WTC11 (cell line): ENCODE data around the gene CRX. TPM values are rescaled to one million over a fixed set of nuclear protein-coding genes. Genes with fewer than 3 reads are reported as not detected.
A peak's percentile ranks its signal among the peaks of the same experiment; 100 is the strongest.
"Not testable (repeated sequence)": the region's sequence is repeated elsewhere in the genome, so short reads cannot be mapped to it uniquely, and the experiment has no call there.

Experiments used
- ATAC-seq: fragments of 200-7000 bp; cut with Tn5 transposase; 2 replicates; pipeline ENCODE4 v1.10.0; 2021; ENCODE audit warnings: mild to moderate bottlenecking, moderate library complexity
- CTCF ChIA-PET: fragments of 300-600 bp; sonication (Branson Sonifier 250); formaldehyde crosslinking; loops from one replicate; lab custom pipeline; 2021; ENCODE audit warnings: antibody characterized with exemption; lab: Charles Lee
- POLR2A ChIA-PET: fragments of 350-600 bp; sonication (Branson Sonifier 250); formaldehyde crosslinking; loops from one replicate; lab custom pipeline; 2021; ENCODE audit warnings: antibody characterized with exemption; lab: Charles Lee
- DNase-seq: peaks from one replicate; pipeline ENCODE4 v3.0.0; 2021; ENCODE audit warnings: low spot score
- H3K27ac Mint-ChIP-seq: 2 replicates; pipeline ENCODE4 v1.8.0; 2021; ENCODE audit warnings: mixed read lengths
- H3K27me3 Mint-ChIP-seq: 2 replicates; pipeline ENCODE4 v1.8.0; 2021; ENCODE audit warnings: low read depth, mild to moderate bottlenecking, moderate library complexity, mixed read lengths
- H3K36me3 Mint-ChIP-seq: 2 replicates; pipeline ENCODE4 v1.8.0; 2021; ENCODE audit warnings: mixed read lengths
- H3K4me1 Mint-ChIP-seq: 2 replicates; pipeline ENCODE4 v1.8.0; 2022; ENCODE audit warnings: mixed read lengths
- H3K4me3 Mint-ChIP-seq: 2 replicates; pipeline ENCODE4 v1.8.0; 2021; ENCODE audit warnings: mild to moderate bottlenecking, moderate library complexity, mixed read lengths
- H3K9me3 Mint-ChIP-seq: 2 replicates; pipeline ENCODE4 v1.8.0; 2021; ENCODE audit warnings: mixed read lengths
- AR ChIP-seq: fragments of 250-450 bp; sonication (Bioruptor Pico); IDR thresholded peaks from 2 replicates; pipeline ENCODE4 v1.9.0; 2021; ENCODE audit warnings: mild to moderate bottlenecking
- CBFB ChIP-seq: sonication (generic); formaldehyde crosslinking; IDR thresholded peaks from 2 replicates; pipeline ENCODE4 v1.8.1; 2022; ENCODE audit warnings: mild to moderate bottlenecking, low read depth, missing genetic modification reagents
- ERG ChIP-seq: fragments of 250-450 bp; sonication (Bioruptor Pico); IDR thresholded peaks from 2 replicates; pipeline ENCODE4 v1.8.0; 2021; ENCODE audit warnings: mild to moderate bottlenecking
- FOXP1 ChIP-seq: sonication (generic); formaldehyde crosslinking; IDR thresholded peaks from 2 replicates; pipeline ENCODE4 v1.8.0; 2022; ENCODE audit warnings: missing genetic modification reagents, mild to moderate bottlenecking, moderate library complexity, borderline replicate concordance
- FOXP4 ChIP-seq: sonication (generic); formaldehyde crosslinking; IDR thresholded peaks from 2 replicates; pipeline ENCODE4 v1.8.0; 2022; ENCODE audit warnings: mild to moderate bottlenecking, missing genetic modification reagents
- GTF2I ChIP-seq: fragments of 250-450 bp; sonication (Bioruptor Pico); conservative IDR thresholded peaks from 2 replicates; pipeline ENCODE4 v1.4.0; 2021; ENCODE audit warnings: mild to moderate bottlenecking
- JAZF1 ChIP-seq: fragments of 250-450 bp; sonication (Bioruptor Pico); IDR thresholded peaks from 2 replicates; pipeline ENCODE4 v1.9.0; 2021; ENCODE audit warnings: moderate library complexity, mild to moderate bottlenecking, inconsistent platforms
- MXD4 ChIP-seq: fragments of 250-450 bp; sonication (Bioruptor Pico); IDR thresholded peaks from 2 replicates; pipeline ENCODE4 v1.8.0; 2021; ENCODE audit warnings: mild to moderate bottlenecking, moderate library complexity, borderline replicate concordance
- MYBL2 ChIP-seq: sonication (generic); formaldehyde crosslinking; IDR thresholded peaks from 2 replicates; pipeline ENCODE4 v1.8.1; 2023; ENCODE audit warnings: mild to moderate bottlenecking, moderate library complexity, missing genetic modification reagents
- NFE2L1 ChIP-seq: sonication (generic); formaldehyde crosslinking; IDR thresholded peaks from 2 replicates; pipeline ENCODE4 v1.8.1; 2023; ENCODE audit warnings: missing genetic modification reagents
- PRDM15 ChIP-seq: sonication (generic); formaldehyde crosslinking; IDR thresholded peaks from 2 replicates; pipeline ENCODE4 v1.8.0; 2022; ENCODE audit warnings: missing genetic modification reagents
- ZNF232 ChIP-seq: sonication (generic); formaldehyde crosslinking; IDR thresholded peaks from 2 replicates; pipeline ENCODE4 v1.8.0; 2022; ENCODE audit warnings: mild to moderate bottlenecking, missing genetic modification reagents
- ZNF317 ChIP-seq: sonication (generic); formaldehyde crosslinking; IDR thresholded peaks from 2 replicates; pipeline ENCODE4 v1.8.1; 2023; ENCODE audit warnings: low read depth, mild to moderate bottlenecking, moderate library complexity, missing genetic modification reagents, borderline replicate concordance
- total RNA-seq: library from RNA; stranded (reverse); gene quantifications from 3 replicates; pipeline ENCODE4 v1.2.3, GENCODE V29; 2021

CRX gene
- total RNA-seq, 1 experiment from 2014 or later, result 0.17 TPM

GRCh38 chr19:47813995-47814328, 7.8 kb upstream of the CRX start (continued):
- no peak for TF ChIP-seq FOXP4
- TF ChIP-seq MYBL2 (CRISPR knock-in tag), result no peak
- no peak for TF ChIP-seq AR (CRISPR knock-in tag)
- no peak for TF ChIP-seq ZNF317 (CRISPR knock-in tag)
- TF ChIP-seq ERG (CRISPR knock-in tag), result no peak
- no peak for TF ChIP-seq CBFB (CRISPR knock-in tag)
- TF ChIP-seq ZNF232 (CRISPR knock-in tag), result no peak
- no peak for TF ChIP-seq MXD4 (CRISPR knock-in tag)
- TF ChIP-seq PRDM15 (CRISPR knock-in tag), result no peak
- no peak for TF ChIP-seq NFE2L1 (CRISPR knock-in tag)
- TF ChIP-seq JAZF1, result no peak
- no peak for TF ChIP-seq FOXP1 (CRISPR knock-in tag)

GRCh38 chr19:47816270-47816669, 5.5 kb upstream of the CRX start:
- H3K9me3 Mint-ChIP-seq, H3K36me3 Mint-ChIP-seq, H3K27ac Mint-ChIP-seq, ATAC-seq, H3K27me3 Mint-ChIP-seq, H3K4me3 Mint-ChIP-seq, DNase-seq: not testable (repeated sequence)
- ChIA-PET POLR2A (interaction anchor here (0.7 kb wide), 1 partner anchor 536 kb away, joined by 3 read pairs; no protein-coding TSS in a partner anchor), CTCF (interaction anchor here (0.5 to 2.3 kb wide), 2 partner anchors 23 to 33 kb away, joined by 3 to 15 read pairs; no protein-coding TSS in a partner anchor)
- H3K4me1 Mint-ChIP-seq, result peaks cover 26% of the 10 kb centered on the region
- peak; percentile 77; the same call in 1 of the 2 replicates for TF ChIP-seq GTF2I

- H3K4me1 Mint-ChIP-seq, result peaks cover 38% of the 10 kb centered on the region
- H3K27ac Mint-ChIP-seq, POLR2A ChIA-PET, H3K9me3 Mint-ChIP-seq, ATAC-seq, H3K36me3 Mint-ChIP-seq, H3K27me3 Mint-ChIP-seq, H3K4me3 Mint-ChIP-seq, DNase-seq: not testable (repeated sequence)
- CTCF ChIA-PET, result interaction anchor here (1.1 to 2.3 kb wide), 2 partner anchors 10 to 32 kb away, joined by 3 to 15 read pairs; no protein-coding TSS in a partner anchor
These were observed 3.5 kb upstream of the CRX start for GRCh38 chr19:47818221-47818620.
